HG03521 (cell line): ENCODE data around the gene MMAA.

Experiments used
- ATAC-seq: cut with Tn5 transposase; IDR thresholded peaks from one replicate; pipeline ENCODE4 v1.9.1; 2021; ENCODE audit warnings: mild to moderate bottlenecking, moderate library complexity; ENCODE audit not compliant: unreplicated experiment

MMAA gene

DNA sequence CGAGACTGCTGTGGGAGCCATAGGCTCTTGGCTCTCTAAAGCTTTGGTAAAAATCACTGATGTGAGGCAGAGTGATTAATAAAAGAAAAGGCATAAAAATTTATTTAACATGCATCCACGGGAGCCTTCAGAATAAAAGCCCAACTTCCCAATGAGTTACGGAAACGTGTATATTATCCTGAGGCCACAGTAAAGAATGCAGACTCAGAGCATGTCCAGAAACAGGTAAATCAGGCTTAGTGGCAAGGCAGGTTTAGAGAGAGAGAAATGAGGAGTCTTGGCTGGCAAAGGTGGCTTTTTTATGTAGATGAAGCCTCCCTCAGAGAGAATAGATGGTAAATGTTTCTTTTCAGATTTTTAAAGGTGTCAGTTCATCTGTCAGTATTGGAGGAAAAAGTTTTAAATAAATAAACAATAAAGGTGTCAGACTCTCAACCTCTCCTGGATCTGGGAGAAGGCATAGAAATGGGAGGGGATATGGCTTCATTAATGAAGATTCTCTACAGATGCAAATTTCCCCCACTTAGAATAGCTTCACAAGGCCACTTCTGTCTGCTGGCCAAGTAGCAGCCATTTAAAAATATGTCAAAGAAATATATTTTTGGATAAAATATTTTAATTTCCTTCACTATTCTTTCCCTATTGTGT is 84.8 kb downstream of the MMAA start:
- ATAC-seq, result no peak

DNA sequence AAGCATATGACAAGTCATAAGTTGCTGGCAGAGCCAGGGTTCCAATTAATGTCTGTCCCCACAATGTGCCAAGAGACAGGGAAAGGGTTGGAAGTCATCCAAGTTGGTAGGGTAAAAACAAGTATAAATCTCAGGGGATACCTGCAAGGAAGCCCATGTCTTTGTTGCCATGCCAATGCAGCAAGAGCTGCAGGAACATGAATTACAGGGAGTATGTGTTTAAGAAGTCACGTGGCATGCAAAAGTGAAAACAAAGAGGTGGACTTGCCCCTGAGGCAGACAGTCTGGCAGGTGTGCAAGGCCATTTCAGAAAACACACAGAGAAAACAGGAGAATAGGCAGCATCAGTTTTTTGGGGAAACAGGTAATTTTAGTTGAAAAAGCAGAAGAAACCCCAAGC is 90.2 kb downstream of the MMAA start:
- no peak for ATAC-seq
